Peyer's patch (tissue), 4 donors: ENCODE data around the gene CNST.

ENCODE experiments used
- CTCF ChIP-seq, 6 experiments: fragments of 450-650 bp in 4 of 6; fragments of 200-600 bp in 2 of 6; sonication (generic) in 1 of 6; IDR thresholded peaks; one replicate each; pipeline ENCODE4 v1.5.1; 2017 to 2019; ENCODE audit warnings: antibody characterized with exemption in 6 of 6, mild to moderate bottlenecking in 3 of 6, moderate library complexity in 1 of 6
- POLR2A ChIP-seq, 2 donors: fragments of 450-650 bp; IDR thresholded peaks; one replicate each; pipeline ENCODE4 v1.5.1; 2017; ENCODE audit warnings: antibody characterized with exemption in 2 of 2, mild to moderate bottlenecking in 2 of 2, moderate library complexity in 2 of 2

GRCh38 chr1:246703581-246703980 is 137.3 kb downstream of the CNST start:
- no peak for TF ChIP-seq CTCF (IDR thresholded peaks at IDR 0.05)
- no peak for TF ChIP-seq POLR2A (IDR thresholded peaks at IDR 0.05)
